HepG2 (cell line): Measurements from ENCODE around the gene SNX6. TPM values are rescaled to one million over a fixed set of nuclear protein-coding genes. Genes with fewer than 3 reads are reported as not detected.
"Not testable (repeated sequence)": the region's sequence is repeated elsewhere in the genome, so short reads cannot be mapped to it uniquely, and the experiment has no call there.

Experiments used
- ATAC-seq: fragments of 200-7000 bp; cut with Tn5 transposase; 3 replicates; pipeline ENCODE4 v1.9.1; 2020; ENCODE audit warnings: mild to moderate bottlenecking, moderate library complexity
- BruUV-seq: library from RNA; stranded (reverse); fragments of 400-500 nt; replicated peaks from 2 replicates; lab custom pipeline; 2021; lab: Mats Ljungman, UMichigan
- CTCF ChIA-PET: fragments of 300-600 bp; formaldehyde crosslinking; extraction: SDS; loops from one replicate; lab custom pipeline; 2021; ENCODE audit warnings: low total read pairs, inconsistent platforms, low intra/inter-chr PET ratio; lab: Yijun Ruan, JAX
- POLR2A ChIA-PET: fragments of 350-600 bp; sonication (Branson Sonifier 250); formaldehyde crosslinking; loops from one replicate; lab custom pipeline; 2020; ENCODE audit warnings: antibody characterized with exemption, inconsistent platforms; lab: Yijun Ruan, JAX
- DNase-seq: peaks from one replicate; pipeline ENCODE4 v3.0.0-alpha.2; 2015; ENCODE audit warnings: low spot score
- FAIRE-seq: peaks from 3 replicates; lab custom pipeline; 2011; peaks lifted over from hg19 to GRCh38; lab: Jason Lieb, UNC
- H2AFZ ChIP-seq: one replicate; pipeline ENCODE4 v1.6.1; 2011; ENCODE audit warnings: low read length, inconsistent platforms
- H3K27ac ChIP-seq: fragments of 300-600 bp; 3 replicates; pipeline ENCODE4 v1.8.0; 2011; ENCODE audit warnings: mixed run types, mild to moderate bottlenecking, mixed read lengths, low read length, inconsistent platforms; ENCODE audit not compliant: insufficient read depth; ENCODE audit errors: extremely low read length
- H3K27me3 ChIP-seq, 2 experiments: fragments of 200-600 bp in 1 of 2; 2 replicates in 1 of 2; 3 replicates in 1 of 2; pipeline versions ENCODE4 v1.6.0 to v1.8.0; 2011; ENCODE audit warnings: low read length in 2 of 2, mild to moderate bottlenecking in 2 of 2, moderate library complexity in 2 of 2, inconsistent platforms in 1 of 2; ENCODE audit not compliant: insufficient read depth in 2 of 2, control insufficient read depth in 1 of 2
- H3K36me3 ChIP-seq, 2 experiments: fragments of 200-600 bp in 1 of 2; replicated peaks in 1 of 2; 2 replicates in 1 of 2; 3 replicates in 1 of 2; pipeline versions ENCODE4 v1.5.1 to v1.8.0; 2011; ENCODE audit warnings: low read length in 2 of 2, inconsistent platforms in 1 of 2; ENCODE audit not compliant: insufficient read depth in 2 of 2, control insufficient read depth in 1 of 2
- H3K4me1 ChIP-seq: 2 replicates; pipeline ENCODE4 v1.5.1; 2012; ENCODE audit warnings: low read length, inconsistent platforms; ENCODE audit not compliant: insufficient read depth
- H3K4me2 ChIP-seq: 2 replicates; pipeline ENCODE4 v1.6.0; 2011; ENCODE audit warnings: low read depth, low read length, inconsistent platforms
- H3K4me3 ChIP-seq, 3 experiments: fragments of 200-600 bp in 1 of 3; sonication (generic), shearing (Covaris generic) in 1 of 3; replicated peaks in 1 of 3; 2 replicates each; pipeline ENCODE4 v1.5.1; 2011 to 2016; ENCODE audit warnings: low read length in 3 of 3, inconsistent platforms in 2 of 3, low read depth in 2 of 3, mild to moderate bottlenecking in 2 of 3, control low read depth in 1 of 3, mixed read lengths in 1 of 3; ENCODE audit not compliant: insufficient read depth in 1 of 3
- H3K79me2 ChIP-seq: one replicate; pipeline ENCODE4 v1.6.1; 2011; ENCODE audit warnings: low read length, inconsistent platforms; ENCODE audit not compliant: insufficient read depth
- H3K9ac ChIP-seq: 2 replicates; pipeline ENCODE4 v1.6.0; 2011; ENCODE audit warnings: mild to moderate bottlenecking, low read depth, low read length, inconsistent platforms; ENCODE audit not compliant: insufficient read depth
- H3K9me3 ChIP-seq: 2 replicates; pipeline ENCODE4 v1.5.1; 2012; ENCODE audit warnings: mild to moderate bottlenecking, low read length
- H4K20me1 ChIP-seq: 2 replicates; pipeline ENCODE4 v1.6.0; 2011; ENCODE audit warnings: inconsistent platforms, mild to moderate bottlenecking, low read length, moderate library complexity; ENCODE audit not compliant: insufficient read depth
- CSRNP1 ChIP-seq: sonication (generic); formaldehyde crosslinking; IDR thresholded peaks from 2 replicates; pipeline ENCODE4 v1.8.1; 2023; ENCODE audit warnings: mild to moderate bottlenecking, missing genetic modification reagents
- FOXO1 ChIP-seq: sonication (generic); formaldehyde crosslinking; IDR thresholded peaks from 2 replicates; pipeline ENCODE4 v1.4.0; 2020; ENCODE audit warnings: missing genetic modification reagents
- GATAD1 ChIP-seq: IDR thresholded peaks from 2 replicates; pipeline ENCODE4 v1.6.1; 2016; ENCODE audit warnings: missing genetic modification reagents, missing compliant biosample characterization
- HES4 ChIP-seq: sonication (generic); formaldehyde crosslinking; IDR thresholded peaks from 2 replicates; pipeline ENCODE4 v1.9.0; 2021; ENCODE audit warnings: mild to moderate bottlenecking, missing genetic modification reagents, borderline replicate concordance
- MAX ChIP-seq: IDR thresholded peaks from 2 replicates; pipeline ENCODE4 v1.6.1; 2012; ENCODE audit warnings: inconsistent platforms
- MZF1 ChIP-seq: sonication (generic); formaldehyde crosslinking; IDR thresholded peaks from 2 replicates; pipeline ENCODE4 v1.8.1; 2023; ENCODE audit warnings: mild to moderate bottlenecking, missing genetic modification reagents, borderline replicate concordance
- SNAPC2 ChIP-seq: sonication (generic); formaldehyde crosslinking; IDR thresholded peaks from 2 replicates; pipeline ENCODE4 v1.8.1; 2022; ENCODE audit warnings: mild to moderate bottlenecking, missing genetic modification reagents
- SNAPC5 ChIP-seq: sonication (generic); formaldehyde crosslinking; IDR thresholded peaks from 2 replicates; pipeline ENCODE4 v1.8.1; 2023; ENCODE audit warnings: mild to moderate bottlenecking, missing genetic modification reagents, borderline replicate concordance
- SP140L ChIP-seq: sonication (generic); formaldehyde crosslinking; IDR thresholded peaks from 2 replicates; pipeline ENCODE4 v1.4.0; 2020; ENCODE audit warnings: missing genetic modification reagents, borderline replicate concordance
- TRAFD1 ChIP-seq: sonication (generic); formaldehyde crosslinking; IDR thresholded peaks from 2 replicates; pipeline ENCODE4 v1.5.1; 2020; ENCODE audit warnings: missing genetic modification reagents, mild to moderate bottlenecking, borderline replicate concordance
- ZC3H4 ChIP-seq: sonication (generic); formaldehyde crosslinking; IDR thresholded peaks from 2 replicates; pipeline ENCODE4 v1.4.0; 2020; ENCODE audit warnings: missing genetic modification reagents, borderline replicate concordance
- ZNF326 ChIP-seq: sonication (generic); formaldehyde crosslinking; IDR thresholded peaks from 2 replicates; pipeline ENCODE4 v1.4.0; 2020; ENCODE audit warnings: missing genetic modification reagents, borderline replicate concordance
- ZNF335 ChIP-seq: sonication (generic); formaldehyde crosslinking; IDR thresholded peaks from 2 replicates; pipeline ENCODE4 v1.4.0; 2020; ENCODE audit warnings: missing genetic modification reagents
- ZNF558 ChIP-seq: sonication (generic); formaldehyde crosslinking; IDR thresholded peaks from 2 replicates; pipeline ENCODE4 v1.9.0; 2022; ENCODE audit warnings: mild to moderate bottlenecking, missing genetic modification reagents, borderline replicate concordance
- ZNF567 ChIP-seq: sonication (generic); formaldehyde crosslinking; IDR thresholded peaks from 2 replicates; pipeline ENCODE4 v1.8.1; 2023; ENCODE audit warnings: mild to moderate bottlenecking, missing genetic modification reagents, borderline replicate concordance
- ZNF614 ChIP-seq: IDR thresholded peaks from 2 replicates; pipeline ENCODE4 v1.6.1; 2018; ENCODE audit warnings: missing biosample characterization, missing genetic modification reagents, inconsistent platforms, borderline replicate concordance
- ZNF615 ChIP-seq: sonication (generic); formaldehyde crosslinking; IDR thresholded peaks from 2 replicates; pipeline ENCODE4 v1.5.0; 2020; ENCODE audit warnings: mild to moderate bottlenecking, missing genetic modification reagents, borderline replicate concordance
- ZNF709 ChIP-seq: sonication (generic); formaldehyde crosslinking; IDR thresholded peaks from 2 replicates; pipeline ENCODE4 v1.5.0; 2020; ENCODE audit warnings: mild to moderate bottlenecking, missing genetic modification reagents
- WGBS: methylation state at CpG from one replicate; pipeline ENCODE4 v1.1.6; 2017; ENCODE audit warnings: low lambda C conversion rate; 5-methylcytosine and 5-hydroxymethylcytosine counted together
- in situ Hi-C: cut with HindIII; loops from 2 replicates; pipeline ENCODE4 v1.10.0; 2017; ENCODE audit warnings: low pct_unique_long_range_greater_than_20kb; ENCODE audit not compliant: extremely low pct_ligation_motif_present
- intact Hi-C: fragments of 100-400 bp; cut with micrococcal nuclease; formaldehyde crosslinking; loops from one replicate; pipeline ENCODE4 v1.10.0; 2022; ENCODE audit not compliant: unreplicated experiment
- polyA plus RNA-seq, 8 experiments: library from polyadenylated mRNA; depleted of rRNA in 3 of 8; stranded (reverse) in 7 of 8; unstranded in 1 of 8; fragments of >200 nt; fragmentation: Illumina TruSeq in 4 of 8; extraction: Trizol in 4 of 8; gene quantifications; 2 replicates each; pipeline versions ENCODE4 v1.2.1 to v1.2.3, GENCODE V29; 2011 to 2016; ENCODE audit warnings: low read depth in 4 of 8, missing spikeins in 1 of 8, mixed read lengths in 1 of 8; ENCODE audit not compliant: insufficient read depth in 1 of 8
- total RNA-seq, 5 experiments: library from RNA; depleted of rRNA; stranded (reverse); fragments of >200 nt; fragmentation: Illumina TruSeq; extraction: Trizol; gene quantifications; 2 replicates each; pipeline ENCODE4 v1.2.3, GENCODE V29; 2016; ENCODE audit warnings: low read depth in 1 of 5

The SNX6 gene
- total and polyA plus RNA-seq, 2 of the 13 experiments (the other 11 are each of a cell fraction or from before 2014, with no cell fraction given), result 92.3 to 169 TPM

GRCh38 chr14:34540181-34541059 is 89.5 kb downstream of the SNX6 start:
- TSS peak; percentile 96 for BruUV-seq
- peak; percentile 90 for FAIRE-seq
- peak overlapping the region; percentile 95 for H3K27ac ChIP-seq
- H3K4me3 ChIP-seq, result peak overlapping the region; percentile 54 to 99 (median 92)
- intact Hi-C loops, H4K20me1 ChIP-seq, H3K9me3 ChIP-seq, in situ Hi-C loops, H2AFZ ChIP-seq, H3K27me3 ChIP-seq: not testable (repeated sequence)
- ChIA-PET POLR2A (interaction anchor here (0.8 to 1.9 kb wide), 7 partner anchors 14 to 1267 kb away, joined by 3 to 17 read pairs (median 10); partner anchors contain the start of gene SPTSSA), CTCF (interaction anchor here (1.1 kb wide), 1 partner anchor 208 kb away, joined by 3 read pairs; no protein-coding TSS in a partner anchor)
- peak overlapping the region; percentile 100 for H3K9ac ChIP-seq
- peaks cover 25% of the 10 kb centered on the region for H3K4me1 ChIP-seq
- peaks cover 4 to 14% of the 10 kb centered on the region in 2 experiments; a peak in 4 of 5 replicates for H3K36me3 ChIP-seq
- peaks cover 28% of the 10 kb centered on the region for H3K79me2 ChIP-seq
- DNase-seq, result peak; percentile 68
- 2% methylated on average over 18 of the region's 19 CpGs for WGBS
- ATAC-seq, result peak; percentile 63
- peak overlapping the region; percentile 100 for H3K4me2 ChIP-seq
- peak; percentile 82 for TF ChIP-seq SP140L (CRISPR knock-in tag)
- TF ChIP-seq CSRNP1 (CRISPR knock-in tag), result peak; percentile 48
- TF ChIP-seq ZNF567, result 0 out of 2 replicates have a peak, but pooled peaks have one; percentile 54
- TF ChIP-seq ZC3H4 (CRISPR knock-in tag), result peak; percentile 98
- peak; percentile 63; the same call in 1 of the 2 replicates for TF ChIP-seq SNAPC5 (CRISPR knock-in tag)
- TF ChIP-seq ZNF709 (CRISPR knock-in tag), result peak; percentile 71; the same call in 1 of the 2 replicates
- TF ChIP-seq MAX, result 0 out of 2 replicates have a peak, but pooled peaks have one; percentile 40
- TF ChIP-seq FOXO1 (CRISPR knock-in tag), result peak; percentile 26; the same call in 1 of the 2 replicates
- TF ChIP-seq ZNF335, result peak; percentile 20; the same call in 1 of the 2 replicates
- TF ChIP-seq ZNF558 (CRISPR knock-in tag), result peak; percentile 3; the same call in 1 of the 2 replicates
- TF ChIP-seq ZNF614, result peak; percentile 19; the same call in 1 of the 2 replicates
- TF ChIP-seq TRAFD1, result 0 out of 2 replicates have a peak, but pooled peaks have one; percentile 63
- TF ChIP-seq MZF1, result 0 out of 2 replicates have a peak, but pooled peaks have one; percentile 78
- TF ChIP-seq SNAPC2 (CRISPR knock-in tag), result 0 out of 2 replicates have a peak, but pooled peaks have one; percentile 6
- TF ChIP-seq ZNF326 (CRISPR knock-in tag), result peak; percentile 16; the same call in 1 of the 2 replicates
- TF ChIP-seq HES4 (CRISPR knock-in tag), result 0 out of 2 replicates have a peak, but pooled peaks have one; percentile 61
- peak; percentile 51; the same call in 1 of the 2 replicates for TF ChIP-seq GATAD1 (CRISPR knock-in tag)
- 0 out of 2 replicates have a peak, but pooled peaks have one; percentile 75 for TF ChIP-seq ZNF615 (CRISPR knock-in tag)
